NCI-H82 treated with DMSO at 0.1 percent for 48 hours (cell line): ENCODE measurements around the gene ODC1.
"Not testable (repeated sequence)": the region's sequence is repeated elsewhere in the genome, so short reads cannot be mapped to it uniquely, and the experiment has no call there.

Experiments
- DNase-seq: peaks from one replicate; lab custom pipeline; 2025; ENCODE audit not compliant: unreplicated experiment; lab: John Stamatoyannopoulos, UW

ODC1 gene

DNA sequence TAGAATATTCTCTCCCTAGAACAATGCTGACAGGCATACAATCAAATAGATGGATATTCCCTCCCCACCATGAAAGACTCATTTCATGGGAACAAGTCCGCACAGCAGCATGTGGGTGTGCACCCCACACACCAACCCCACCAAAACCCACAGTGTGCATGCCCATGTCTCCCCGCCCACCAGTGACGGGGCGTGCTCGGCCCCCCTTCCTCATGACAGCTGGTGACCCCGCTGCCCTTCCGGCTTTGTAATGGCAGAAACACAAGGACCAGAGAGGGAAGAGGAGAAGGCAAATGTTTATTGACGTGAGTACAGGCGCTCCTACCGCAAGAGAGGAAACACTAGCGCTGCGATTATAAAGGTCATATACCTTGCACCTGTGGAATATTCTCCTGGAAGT lies 30.8 kb upstream of the ODC1 start:
- DNase-seq, result no peak

- no peak for DNase-seq
These were observed 30.1 kb upstream of the ODC1 start for GRCh38 chr2:10478298-10478625.

DNA sequence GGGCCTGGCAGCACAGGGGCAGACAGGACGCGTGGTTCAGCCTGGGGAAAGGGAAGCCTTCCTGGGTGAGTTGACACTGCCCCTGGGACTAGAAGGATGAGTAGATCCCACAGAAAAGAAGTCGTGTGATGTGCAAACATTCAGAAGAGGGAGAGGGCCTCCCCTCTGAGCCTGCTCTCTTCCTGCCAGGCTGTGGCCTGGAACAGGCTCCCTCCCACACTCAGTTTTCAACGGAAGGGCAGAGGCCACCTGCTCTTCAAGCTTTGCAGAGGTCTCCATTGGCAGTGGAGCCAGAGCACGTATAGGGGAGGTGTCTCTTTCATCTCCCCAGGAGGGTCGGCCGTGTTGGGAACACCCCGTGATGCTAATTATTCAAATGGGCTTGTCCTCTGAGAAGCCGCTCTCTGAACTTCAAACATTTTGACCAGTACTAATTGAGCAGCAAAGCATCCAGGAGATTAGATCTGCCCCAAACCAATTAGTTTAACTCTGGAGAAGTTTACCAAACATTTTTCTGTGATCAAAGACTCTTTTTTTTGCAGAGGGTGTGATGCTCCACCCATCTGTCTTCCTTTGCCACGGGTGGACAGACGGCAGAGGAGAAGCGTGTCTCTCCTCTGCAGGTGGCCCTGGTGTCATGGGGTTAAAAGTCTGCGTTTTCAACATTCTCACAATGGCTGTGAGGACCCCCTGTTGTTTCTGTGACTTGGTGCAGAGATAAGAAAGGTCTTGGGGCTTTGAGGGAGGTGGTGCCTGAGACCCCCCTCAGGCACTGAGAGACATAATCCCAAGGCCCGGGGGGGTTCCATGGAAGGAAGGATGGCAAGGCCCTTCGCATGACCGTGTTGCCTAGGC lies 29.5 kb upstream of the ODC1 start:
- DNase-seq, result no peak

- DNase-seq, result no peak
These were observed 28.8 kb upstream of the ODC1 start for GRCh38 chr2:10476723-10477442.

DNA sequence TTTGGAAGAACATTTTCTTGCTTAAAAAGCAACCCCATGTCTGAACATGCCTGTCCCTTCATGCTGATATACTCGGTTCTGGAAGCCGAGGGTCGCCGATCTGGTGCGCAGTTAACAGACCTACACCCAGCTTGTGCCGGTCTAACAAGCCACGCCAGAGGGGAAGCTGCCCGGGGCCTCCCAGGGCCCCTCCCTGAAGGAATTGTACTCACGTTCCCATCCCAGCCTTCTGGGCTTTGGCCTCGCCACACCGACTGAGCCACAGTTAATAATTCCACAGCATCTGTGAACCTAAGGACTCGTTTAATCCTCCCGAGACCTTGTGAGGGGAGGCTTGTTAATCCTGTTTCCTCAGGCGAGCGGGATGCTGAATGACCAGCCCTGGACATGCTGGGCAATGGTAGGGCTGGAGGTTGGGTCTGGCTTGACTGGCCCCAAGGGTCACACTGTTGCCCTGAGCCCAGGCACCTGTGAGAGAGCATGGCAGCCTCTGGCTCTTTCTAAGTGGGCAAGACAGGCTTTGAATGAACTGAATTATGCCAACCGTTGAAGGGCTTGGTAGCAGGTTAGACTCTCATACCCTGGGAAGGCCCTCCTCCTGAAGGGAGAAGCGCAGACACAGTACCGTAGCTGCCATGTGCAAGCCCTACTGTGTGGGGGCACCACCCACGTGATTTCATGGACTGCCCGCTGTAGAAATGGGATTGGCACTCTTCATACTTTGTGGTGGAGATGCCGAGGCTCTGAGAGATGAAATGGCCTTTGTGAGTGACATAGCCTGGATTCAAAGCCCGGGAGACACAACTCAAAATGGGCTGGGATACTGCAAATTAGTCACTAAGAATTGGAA lies 27.9 kb upstream of the ODC1 start:
- DNase-seq, result peak; percentile 86

DNA sequence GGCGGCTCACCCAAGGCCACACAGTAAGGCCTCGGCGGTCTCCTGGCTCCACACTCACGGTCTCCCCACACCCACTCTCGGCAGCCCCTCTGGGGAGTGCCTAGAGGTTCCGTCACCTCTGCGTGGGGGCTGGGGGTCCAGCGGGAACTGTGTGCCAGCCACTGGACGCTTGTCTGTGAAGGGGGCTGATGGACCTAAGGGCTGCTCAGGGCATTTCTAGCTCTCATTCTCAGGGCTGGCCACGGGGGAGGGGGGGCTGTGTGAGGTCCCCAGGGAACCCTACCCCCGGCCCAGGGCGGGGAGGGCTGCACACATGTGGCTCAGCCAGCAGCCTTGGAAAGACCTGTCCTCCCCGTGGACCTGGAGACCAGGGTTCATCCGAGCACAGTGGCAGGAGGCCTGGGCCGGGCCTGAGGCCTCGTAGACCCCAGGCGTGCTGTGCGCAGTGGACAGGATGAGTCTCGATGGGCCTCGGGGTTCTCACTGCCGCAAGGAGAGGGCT lies 27.1 kb upstream of the ODC1 start:
- DNase-seq, result no peak

DNA sequence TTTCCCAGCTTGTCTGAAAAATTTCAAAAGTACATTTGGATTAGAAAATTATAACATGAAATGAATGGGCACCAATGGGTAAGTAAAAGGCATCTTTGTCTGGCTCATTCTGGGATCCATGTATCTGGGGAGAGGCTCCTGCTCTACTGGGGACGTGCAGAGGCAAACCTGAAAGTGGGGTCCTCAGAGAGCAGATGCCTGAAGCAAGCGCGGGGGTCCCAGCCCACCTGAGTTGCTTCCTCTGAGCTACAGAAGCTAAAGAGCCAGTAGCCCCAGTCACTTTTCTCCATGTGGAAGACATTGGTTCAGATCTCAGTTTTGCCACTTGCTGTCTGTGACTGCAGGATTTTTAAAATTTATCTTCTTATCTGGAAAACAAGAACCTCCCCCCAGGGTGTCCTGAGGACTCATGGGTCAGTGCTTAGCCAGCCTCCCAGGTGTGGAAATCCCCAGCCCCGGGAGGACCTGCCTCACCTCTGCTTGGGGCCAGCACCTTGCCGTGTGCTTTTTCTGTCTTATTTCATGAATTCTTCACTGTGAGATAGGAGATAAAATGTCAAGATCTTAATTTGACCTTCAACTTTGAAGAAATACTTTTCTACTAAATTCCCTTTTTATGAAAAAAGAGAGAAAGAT lies 25.1 kb upstream of the ODC1 start:
- no peak for DNase-seq

DNA sequence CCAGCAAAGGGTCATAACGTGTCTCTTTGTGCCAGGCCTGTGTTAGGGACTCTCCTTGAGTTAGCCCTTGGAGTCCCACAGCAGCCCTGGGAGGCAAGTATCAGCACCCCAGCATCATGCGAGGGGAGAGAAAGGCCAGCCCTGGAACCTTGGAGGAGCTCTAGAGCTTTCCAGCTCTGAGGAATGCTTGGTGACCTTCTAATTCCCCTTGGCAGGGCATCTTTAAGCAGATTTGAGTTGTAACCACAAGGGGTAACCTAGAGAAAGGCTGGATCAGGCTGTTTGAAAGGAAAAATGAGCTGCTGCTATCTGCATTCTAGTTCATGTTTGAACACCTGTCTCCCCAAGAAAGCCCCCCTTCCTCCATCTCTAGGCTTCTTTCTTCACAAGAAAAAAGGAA lies 23.8 kb upstream of the ODC1 start:
- DNase-seq, result no peak

DNA sequence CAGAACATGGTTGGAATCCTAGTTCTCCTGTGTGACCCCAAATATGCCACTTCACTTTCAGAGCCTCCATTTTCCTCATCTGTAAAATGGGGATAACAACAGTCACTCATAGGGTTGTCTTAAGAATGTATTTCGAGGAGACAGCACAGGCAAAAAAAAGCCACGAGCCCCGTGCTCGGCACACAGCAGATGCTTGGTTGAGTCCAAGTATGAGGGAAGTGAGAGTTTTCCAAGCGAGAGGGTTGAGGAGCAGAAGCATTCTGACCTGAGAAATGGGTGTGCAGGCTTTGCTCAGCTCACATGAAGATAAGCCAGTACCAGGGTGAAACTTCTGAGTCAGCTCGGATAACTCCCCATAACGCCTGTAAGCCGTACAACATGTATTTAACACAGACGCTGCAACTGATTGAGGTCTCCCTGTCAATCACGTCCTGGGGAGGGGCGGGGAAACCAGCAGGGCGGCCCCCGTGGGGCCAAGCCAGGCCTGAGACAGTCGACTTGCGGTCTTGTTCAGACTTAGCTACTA lies 23.0 kb upstream of the ODC1 start:
- DNase-seq, result no peak

- no peak for DNase-seq
These were observed 22.0 kb upstream of the ODC1 start for GRCh38 chr2:10469955-10470608.

DNA sequence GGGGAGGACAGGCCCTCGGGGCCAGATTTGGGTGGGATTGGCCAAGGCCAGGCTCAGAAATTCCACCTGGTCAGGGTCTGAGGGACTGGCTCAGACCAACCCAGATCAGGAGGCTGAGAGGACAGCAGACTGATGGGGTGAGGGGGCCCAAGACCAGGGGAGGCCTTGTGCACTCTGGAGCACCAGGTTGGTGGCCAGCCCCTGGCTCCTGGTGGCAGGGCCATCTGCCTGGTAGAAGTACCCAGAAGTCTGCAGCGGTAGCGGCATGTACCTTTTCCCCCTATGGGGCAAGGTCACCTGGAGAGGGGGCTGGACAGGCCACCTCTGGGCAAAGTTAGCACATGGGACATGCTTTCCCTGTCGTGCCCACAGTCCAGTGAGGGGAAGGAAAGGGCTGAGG lies 21.2 kb upstream of the ODC1 start:
- no peak for DNase-seq

DNA sequence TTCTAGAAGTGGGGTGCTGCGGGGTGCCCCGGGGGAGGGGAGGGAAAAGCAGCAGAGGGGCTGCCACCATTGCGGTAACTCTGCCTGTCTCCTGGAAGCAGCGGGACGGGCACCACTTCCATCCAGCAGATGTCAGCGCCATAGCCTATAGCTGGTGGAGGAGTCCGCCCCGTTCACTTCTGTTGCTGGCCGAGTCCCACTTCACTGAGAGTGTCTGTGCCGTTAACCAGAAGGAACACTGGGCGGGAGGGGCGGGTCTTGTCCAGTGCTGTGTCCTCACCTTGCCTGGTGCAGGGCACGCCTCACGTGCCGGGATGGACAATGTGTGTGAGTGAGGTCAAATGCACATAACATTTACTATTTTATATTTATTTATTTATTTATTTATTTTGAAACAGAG lies 19.3 kb upstream of the ODC1 start:
- no peak for DNase-seq

DNA sequence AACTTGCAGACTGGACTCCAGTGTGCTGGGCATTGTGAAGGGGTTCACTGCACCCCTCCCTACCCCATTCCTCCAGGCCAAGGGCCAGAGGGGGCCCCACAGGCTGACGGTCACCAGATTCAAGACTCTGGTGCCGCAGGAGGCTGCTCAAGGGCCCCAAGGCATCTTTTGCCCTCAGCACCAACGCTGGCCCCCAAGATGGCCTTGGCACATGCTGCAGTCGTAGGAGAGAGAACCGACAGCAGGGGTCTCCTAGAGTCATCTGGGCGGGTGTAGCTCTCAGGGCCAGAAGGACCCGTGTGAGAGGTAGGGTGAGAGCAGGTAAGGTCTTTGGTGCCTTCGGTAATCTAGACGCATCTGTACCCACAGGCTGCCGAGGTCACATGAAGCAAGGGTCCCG lies 18.7 kb upstream of the ODC1 start:
- no peak for DNase-seq

- DNase-seq, result no peak
These were observed 17.8 kb upstream of the ODC1 start for GRCh38 chr2:10465910-10466309.

DNA sequence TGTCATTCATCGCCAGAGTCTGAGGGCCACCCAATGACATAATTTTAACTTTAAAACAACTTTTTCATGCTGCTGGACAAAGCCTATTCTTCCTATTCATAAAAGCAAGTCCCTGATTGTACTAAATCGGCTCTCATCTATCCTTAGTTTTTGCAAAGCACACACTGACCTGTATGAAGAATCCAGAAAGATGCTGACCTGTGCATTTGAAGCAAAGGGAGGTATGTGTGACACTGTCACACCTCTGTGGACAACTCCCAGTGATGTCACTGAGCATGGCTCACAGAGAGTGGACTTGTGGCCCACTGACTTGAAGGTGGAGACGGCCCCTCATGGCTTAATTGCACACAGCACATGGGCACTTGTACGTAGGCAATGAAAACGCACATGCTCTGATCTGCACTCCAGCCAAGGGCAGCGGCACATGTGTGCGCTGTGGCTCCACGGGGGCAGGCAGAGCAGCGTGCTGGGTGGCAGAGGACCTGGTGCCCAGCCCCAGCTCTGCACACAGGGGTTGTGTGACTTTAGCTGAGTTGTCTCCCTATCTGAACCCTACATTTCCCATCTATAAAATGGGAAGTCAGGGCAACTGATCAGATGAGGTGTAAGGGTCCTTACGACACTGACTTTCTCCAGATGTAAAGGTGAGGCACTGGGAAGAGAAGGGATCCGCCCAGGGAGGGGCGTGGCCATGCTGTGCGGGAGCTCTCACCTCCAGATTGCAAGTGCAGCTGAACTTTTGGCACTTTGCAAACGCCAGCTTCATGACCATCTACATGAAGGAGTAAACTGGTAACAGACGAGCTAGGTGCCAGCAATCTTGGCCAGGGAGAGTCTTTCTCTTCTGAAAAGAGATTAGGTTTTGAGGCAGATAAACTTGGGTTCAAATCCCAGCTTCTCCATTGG lies 14.3 kb upstream of the ODC1 start:
- no peak for DNase-seq

DNA sequence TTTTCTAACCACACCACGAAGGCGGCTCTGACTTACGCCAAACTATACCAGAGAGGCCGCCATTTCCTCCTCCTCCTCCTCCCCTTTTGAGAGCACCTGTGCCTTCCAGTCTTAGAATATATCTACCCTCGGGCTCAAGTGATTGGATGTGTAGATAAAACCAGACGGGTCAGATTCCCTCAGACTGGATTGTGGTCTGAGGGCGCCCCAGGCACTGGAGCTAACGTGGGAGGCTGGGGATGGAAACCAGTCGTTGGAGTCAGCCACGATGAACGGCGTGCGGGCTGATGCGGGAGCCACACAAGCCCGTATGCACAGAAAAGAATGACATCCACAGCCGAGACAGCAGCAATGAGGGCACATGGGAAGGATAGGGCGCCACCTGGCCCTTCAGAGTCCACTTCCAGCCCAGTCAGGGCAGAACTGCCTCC lies 12.3 kb upstream of the ODC1 start:
- no peak for DNase-seq

DNA sequence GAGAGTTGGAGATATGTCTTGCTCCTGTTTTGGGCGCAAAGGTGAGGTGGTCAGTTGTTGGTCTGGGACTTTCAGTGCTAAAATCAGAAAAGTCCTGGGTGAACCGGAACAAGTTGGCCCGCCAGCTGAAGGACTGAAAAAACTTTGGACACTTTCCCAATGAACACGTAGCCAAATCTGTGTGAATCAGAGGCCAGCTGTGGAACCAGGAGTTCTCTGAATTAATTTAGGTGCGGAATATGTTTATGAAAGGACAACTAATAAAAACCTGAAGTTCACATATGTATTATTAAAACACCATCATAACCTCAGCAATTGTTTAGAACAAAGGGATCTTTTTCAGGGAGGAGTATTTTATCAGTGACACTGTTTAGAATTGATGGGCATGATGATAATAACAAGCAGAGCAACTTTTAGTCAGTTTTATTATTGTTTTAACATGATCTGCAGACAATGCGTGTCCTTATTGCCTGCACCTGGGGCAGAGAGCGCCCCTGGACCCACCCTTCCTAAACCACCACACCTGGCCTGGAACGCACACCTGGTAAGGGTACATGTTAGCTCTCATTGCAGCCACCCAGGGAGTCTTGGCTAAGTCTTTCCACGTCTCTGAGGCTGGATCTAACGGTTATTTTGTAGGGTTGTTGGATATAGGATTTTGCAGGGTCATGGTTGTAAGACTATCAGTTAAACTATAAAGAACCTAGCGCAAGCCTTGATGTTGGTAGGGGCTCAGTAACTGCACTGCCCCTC lies 9.9 kb upstream of the ODC1 start:
- no peak for DNase-seq

DNA sequence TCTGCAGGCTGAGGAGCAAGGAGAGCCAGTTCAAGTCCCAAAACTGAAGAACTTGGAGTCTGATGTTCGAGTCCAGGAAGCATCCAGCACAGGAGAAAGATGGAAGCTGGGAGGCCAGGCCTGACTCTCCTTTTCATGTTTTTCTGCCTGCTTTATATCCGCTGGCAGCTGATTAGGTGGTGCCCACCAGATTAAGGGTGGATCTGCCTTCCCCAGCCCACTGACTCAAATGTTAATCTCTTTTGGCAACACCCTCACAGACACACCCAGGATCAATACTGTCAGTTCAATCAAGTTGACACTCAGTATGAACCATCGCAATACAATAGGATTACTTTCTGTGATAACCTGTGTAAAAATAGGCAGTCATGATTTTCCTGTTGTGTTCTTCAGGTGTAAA lies 9.1 kb upstream of the ODC1 start:
- DNase-seq, result not testable (repeated sequence)

- no peak for DNase-seq
These were observed 6.4 kb upstream of the ODC1 start for GRCh38 chr2:10454505-10454904.
